GM12878 (cell line): Measurements from ENCODE around the gene EMP1. TPM values are rescaled to one million over a fixed set of nuclear protein-coding genes. Genes with fewer than 3 reads are reported as not detected.

ENCODE experiments used
- ATAC-seq: fragments of 200-7000 bp; cut with Tn5 transposase; 3 replicates; pipeline ENCODE4 v1.9.1; 2020; ENCODE audit warnings: mild to moderate bottlenecking, moderate library complexity
- BruUV-seq: library from RNA; stranded (reverse); fragments of 400-500 nt; replicated peaks from 2 replicates; lab custom pipeline; 2021; lab: Mats Ljungman, UMichigan
- CTCF ChIA-PET: fragments of 300-600 bp; sonication (Branson Sonifier 250); formaldehyde crosslinking; extraction: SDS; loops from one replicate; lab custom pipeline; 2021; ENCODE audit warnings: inconsistent platforms; lab: Yijun Ruan, JAX
- POLR2A ChIA-PET: fragments of 350-600 bp; formaldehyde crosslinking; extraction: SDS; loops from one replicate; lab custom pipeline; 2021; ENCODE audit warnings: inconsistent platforms; lab: Charles Lee
- RAD21 ChIA-PET: fragments of 300-600 bp; sonication (Branson Sonifier 250); formaldehyde crosslinking; loops from one replicate; lab custom pipeline; 2023; ENCODE audit warnings: antibody characterized with exemption; ENCODE audit not compliant: unreplicated experiment; lab: Charles Lee
- SMC1A ChIA-PET: fragments of 300-600 bp; sonication (Branson Sonifier 250); formaldehyde crosslinking; loops from one replicate; lab custom pipeline; 2023; ENCODE audit not compliant: unreplicated experiment, uncharacterized antibody; lab: Charles Lee
- DNase-seq: peaks from one replicate; pipeline ENCODE4 v3.0.0-alpha.2; 2011; ENCODE audit warnings: low read depth, low spot score
- FAIRE-seq: peaks from 3 replicates; lab custom pipeline; 2011; peaks lifted over from hg19 to GRCh38; lab: Jason Lieb, UNC
- H2AFZ ChIP-seq: 2 replicates; pipeline ENCODE4 v1.6.0; 2011; ENCODE audit warnings: low read depth, low read length, control low read depth; ENCODE audit not compliant: control insufficient read depth
- H3K27ac ChIP-seq: 2 replicates; pipeline ENCODE4 v1.5.1; 2011; ENCODE audit warnings: control low read depth; ENCODE audit not compliant: control insufficient read depth, insufficient read depth
- H3K27me3 ChIP-seq, 2 experiments: replicated peaks in 1 of 2; 2 replicates each; pipeline versions ENCODE4 v1.6.0 to v1.6.1; 2011; ENCODE audit warnings: low read length in 1 of 2; ENCODE audit not compliant: control insufficient read depth in 2 of 2, insufficient read depth in 2 of 2
- H3K36me3 ChIP-seq, 2 experiments: 2 replicates each; pipeline ENCODE4 v1.5.1; 2011; ENCODE audit warnings: low read length in 1 of 2; ENCODE audit not compliant: control insufficient read depth in 2 of 2, insufficient read depth in 2 of 2
- H3K4me1 ChIP-seq: 2 replicates; pipeline ENCODE4 v1.6.1; 2011; ENCODE audit warnings: mild to moderate bottlenecking, low read length, moderate library complexity, mixed read lengths; ENCODE audit not compliant: control insufficient read depth, insufficient read depth
- H3K4me2 ChIP-seq: 2 replicates; pipeline ENCODE4 v1.6.0; 2011; ENCODE audit warnings: control low read depth; ENCODE audit not compliant: control insufficient read depth, insufficient read depth
- H3K4me3 ChIP-seq: fragments of 200-600 bp; sonication (generic); 2 replicates; pipeline ENCODE4 v1.5.1; 2016
- H3K79me2 ChIP-seq: 2 replicates; pipeline ENCODE4 v1.6.0; 2011; ENCODE audit warnings: low read length; ENCODE audit not compliant: control insufficient read depth, insufficient read depth
- H3K9ac ChIP-seq: 2 replicates; pipeline ENCODE4 v1.8.0; 2011; ENCODE audit warnings: low read length, control low read depth, mixed read lengths; ENCODE audit not compliant: control insufficient read depth, insufficient read depth
- H3K9me3 ChIP-seq: replicated peaks from 3 replicates; pipeline ENCODE4 v1.5.1; 2011; ENCODE audit warnings: mild to moderate bottlenecking, low read length; ENCODE audit not compliant: control insufficient read depth, insufficient read depth
- H4K20me1 ChIP-seq: 2 replicates; pipeline ENCODE4 v1.6.0; 2011; ENCODE audit not compliant: control insufficient read depth, insufficient read depth
- BHLHE40 ChIP-seq, 2 experiments: fragments of 450-650 bp in 1 of 2; IDR thresholded peaks; 2 replicates each; pipeline ENCODE4 v1.6.1; 2011 to 2017; ENCODE audit warnings: low read depth in 2 of 2, borderline replicate concordance in 1 of 2, improper control_type of control experiment in 1 of 2, low read length in 1 of 2, mild to moderate bottlenecking in 1 of 2
- JUNB ChIP-seq: IDR thresholded peaks from 2 replicates; pipeline ENCODE4 v1.6.1; 2016; ENCODE audit warnings: antibody characterized with exemption, mild to moderate bottlenecking
- PAX8 ChIP-seq: fragments of 450-650 bp; IDR thresholded peaks from 2 replicates; pipeline ENCODE4 v1.6.1; 2017; ENCODE audit warnings: mild to moderate bottlenecking, moderate library complexity
- RFX5 ChIP-seq: IDR thresholded peaks from 2 replicates; pipeline ENCODE4 v1.6.1; 2011; ENCODE audit warnings: low read depth, low read length, improper control_type of control experiment
- TCF12 ChIP-seq: IDR thresholded peaks from 2 replicates; pipeline ENCODE4 v1.6.1; 2011; ENCODE audit warnings: low read depth, mild to moderate bottlenecking, low read length
- WRNIP1 ChIP-seq: IDR thresholded peaks from 2 replicates; pipeline ENCODE4 v1.6.1; 2011; ENCODE audit warnings: low read depth, low read length, improper control_type of control experiment, borderline replicate concordance
- WGBS: methylation state at CpG from one replicate; pipeline ENCODE4 v1.1.6; 2016; ENCODE audit warnings: low lambda C conversion rate; ENCODE audit not compliant: insufficient replicate concordance, insufficient coverage; ENCODE audit errors: missing lambda C conversion rate; 5-methylcytosine and 5-hydroxymethylcytosine counted together
- in situ Hi-C: fragments of 300-500 bp; cut with MboI; formaldehyde crosslinking; loops from 9 replicates; pipeline ENCODE4 v1.14.3; 2018; ENCODE audit warnings: mixed read lengths
- intact Hi-C: fragments of 100-400 bp; cut with micrococcal nuclease; formaldehyde crosslinking; loops from one replicate; pipeline ENCODE4 v1.14.2; 2022; ENCODE audit not compliant: unreplicated experiment
- polyA plus RNA-seq, 11 experiments: library from polyadenylated mRNA; depleted of rRNA in 4 of 11; unstranded in 6 of 11; stranded (reverse) in 5 of 11; fragments of >200 nt; fragmentation: Nextera tagmentation in 4 of 11; fragmentation: Illumina TruSeq in 1 of 11; extraction: Ambion mirVana in 4 of 11; extraction: Trizol in 1 of 11; gene quantifications; 1 replicate in 1 of 11; 2 replicates in 10 of 11; pipeline versions ENCODE4 v1.2.1 to v1.2.3, GENCODE V29; 2011 to 2016; ENCODE audit warnings: inconsistent platforms in 2 of 11, missing spikeins in 2 of 11, low read depth in 1 of 11
- total RNA-seq, 4 experiments: library from RNA; depleted of rRNA in 3 of 4; stranded (reverse); fragments of >200 nt in 3 of 4; fragmentation: Illumina TruSeq in 1 of 4; extraction: Trizol in 1 of 4; gene quantifications; 2 replicates each; pipeline versions ENCODE4 v1.2.1 to v1.2.3, GENCODE V29; 2013 to 2021
- TF ChIP-seq, protein P1 (sequence below): IDR thresholded peaks from 2 replicates; pipeline ENCODE4 v1.6.1; 2011; ENCODE audit warnings: low read depth, mild to moderate bottlenecking, low read length, moderate library complexity, borderline replicate concordance; ENCODE audit errors: extremely low read depth
- TF ChIP-seq, protein P2 (sequence below): IDR thresholded peaks from 2 replicates; pipeline ENCODE4 v1.6.1; 2012; ENCODE audit warnings: improper control_type of control experiment, low read depth, low read length; ENCODE audit not compliant: insufficient replicate concordance
- TF ChIP-seq, protein P3 (sequence below): IDR thresholded peaks from 2 replicates; pipeline ENCODE4 v1.6.1; 2012; ENCODE audit warnings: low read length, inconsistent platforms

EMP1 gene
- total and polyA plus RNA-seq, 10 of the 15 experiments (the other 5 are each of a cell fraction or from before 2014, with no cell fraction given) = 0.09 to 0.90 (median 0.25) TPM; not detected in 1

DNA sequence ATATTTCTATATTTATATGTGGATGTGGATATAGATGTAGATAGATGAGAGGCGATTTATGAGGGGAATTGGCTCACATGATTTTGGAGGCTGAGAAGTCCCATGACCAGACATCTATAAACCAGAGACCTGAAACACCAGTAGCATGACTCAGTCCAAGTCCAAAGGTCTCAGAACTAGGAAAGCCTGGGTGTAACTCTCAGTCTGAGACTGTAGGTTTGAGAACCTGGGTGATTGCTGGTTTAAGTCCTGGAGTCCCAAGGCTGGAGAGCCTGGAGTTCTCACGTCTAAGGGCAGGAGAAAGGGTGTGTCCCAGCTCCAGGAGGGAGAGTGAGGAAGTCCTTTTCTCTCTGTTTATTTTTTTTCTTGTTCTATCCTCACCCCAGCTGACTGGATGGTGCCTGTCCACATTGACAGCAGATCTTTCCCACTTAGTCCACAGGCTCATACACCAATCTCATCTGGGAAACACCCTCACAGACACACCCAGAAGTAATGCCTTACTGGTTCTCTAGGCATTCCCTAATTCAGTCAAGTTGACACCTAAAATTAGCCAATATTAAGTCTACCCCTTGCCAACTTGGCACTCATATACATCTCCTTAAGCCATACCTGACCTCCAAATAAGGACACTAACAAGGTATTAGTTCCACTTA is 45.4 kb downstream of the EMP1 start:
- ChIA-PET SMC1A (interaction anchor here (1.1 kb wide), 1 partner anchor 30 kb away, joined by 3 read pairs; no protein-coding TSS in a partner anchor), POLR2A (no interaction called here), RAD21 (no interaction called here), CTCF (interaction anchor here (0.6 kb wide), 1 partner anchor 670 kb away, joined by 3 read pairs; no protein-coding TSS in a partner anchor)
- no peak for ATAC-seq
- TF ChIP-seq PAX8 = no peak
- TF ChIP-seq, protein P1, sequence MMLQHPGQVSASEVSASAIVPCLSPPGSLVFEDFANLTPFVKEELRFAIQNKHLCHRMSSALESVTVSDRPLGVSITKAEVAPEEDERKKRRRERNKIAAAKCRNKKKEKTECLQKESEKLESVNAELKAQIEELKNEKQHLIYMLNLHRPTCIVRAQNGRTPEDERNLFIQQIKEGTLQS = no peak
- TF ChIP-seq, protein P2, sequence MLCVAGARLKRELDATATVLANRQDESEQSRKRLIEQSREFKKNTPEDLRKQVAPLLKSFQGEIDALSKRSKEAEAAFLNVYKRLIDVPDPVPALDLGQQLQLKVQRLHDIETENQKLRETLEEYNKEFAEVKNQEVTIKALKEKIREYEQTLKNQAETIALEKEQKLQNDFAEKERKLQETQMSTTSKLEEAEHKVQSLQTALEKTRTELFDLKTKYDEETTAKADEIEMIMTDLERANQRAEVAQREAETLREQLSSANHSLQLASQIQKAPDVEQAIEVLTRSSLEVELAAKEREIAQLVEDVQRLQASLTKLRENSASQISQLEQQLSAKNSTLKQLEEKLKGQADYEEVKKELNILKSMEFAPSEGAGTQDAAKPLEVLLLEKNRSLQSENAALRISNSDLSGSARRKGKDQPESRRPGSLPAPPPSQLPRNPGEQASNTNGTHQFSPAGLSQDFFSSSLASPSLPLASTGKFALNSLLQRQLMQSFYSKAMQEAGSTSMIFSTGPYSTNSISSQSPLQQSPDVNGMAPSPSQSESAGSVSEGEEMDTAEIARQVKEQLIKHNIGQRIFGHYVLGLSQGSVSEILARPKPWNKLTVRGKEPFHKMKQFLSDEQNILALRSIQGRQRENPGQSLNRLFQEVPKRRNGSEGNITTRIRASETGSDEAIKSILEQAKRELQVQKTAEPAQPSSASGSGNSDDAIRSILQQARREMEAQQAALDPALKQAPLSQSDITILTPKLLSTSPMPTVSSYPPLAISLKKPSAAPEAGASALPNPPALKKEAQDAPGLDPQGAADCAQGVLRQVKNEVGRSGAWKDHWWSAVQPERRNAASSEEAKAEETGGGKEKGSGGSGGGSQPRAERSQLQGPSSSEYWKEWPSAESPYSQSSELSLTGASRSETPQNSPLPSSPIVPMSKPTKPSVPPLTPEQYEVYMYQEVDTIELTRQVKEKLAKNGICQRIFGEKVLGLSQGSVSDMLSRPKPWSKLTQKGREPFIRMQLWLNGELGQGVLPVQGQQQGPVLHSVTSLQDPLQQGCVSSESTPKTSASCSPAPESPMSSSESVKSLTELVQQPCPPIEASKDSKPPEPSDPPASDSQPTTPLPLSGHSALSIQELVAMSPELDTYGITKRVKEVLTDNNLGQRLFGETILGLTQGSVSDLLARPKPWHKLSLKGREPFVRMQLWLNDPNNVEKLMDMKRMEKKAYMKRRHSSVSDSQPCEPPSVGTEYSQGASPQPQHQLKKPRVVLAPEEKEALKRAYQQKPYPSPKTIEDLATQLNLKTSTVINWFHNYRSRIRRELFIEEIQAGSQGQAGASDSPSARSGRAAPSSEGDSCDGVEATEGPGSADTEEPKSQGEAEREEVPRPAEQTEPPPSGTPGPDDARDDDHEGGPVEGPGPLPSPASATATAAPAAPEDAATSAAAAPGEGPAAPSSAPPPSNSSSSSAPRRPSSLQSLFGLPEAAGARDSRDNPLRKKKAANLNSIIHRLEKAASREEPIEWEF = no peak
- TF ChIP-seq JUNB = no peak
- no peak for TF ChIP-seq TCF12
- TF ChIP-seq RFX5 = no peak
- TF ChIP-seq, protein P3, sequence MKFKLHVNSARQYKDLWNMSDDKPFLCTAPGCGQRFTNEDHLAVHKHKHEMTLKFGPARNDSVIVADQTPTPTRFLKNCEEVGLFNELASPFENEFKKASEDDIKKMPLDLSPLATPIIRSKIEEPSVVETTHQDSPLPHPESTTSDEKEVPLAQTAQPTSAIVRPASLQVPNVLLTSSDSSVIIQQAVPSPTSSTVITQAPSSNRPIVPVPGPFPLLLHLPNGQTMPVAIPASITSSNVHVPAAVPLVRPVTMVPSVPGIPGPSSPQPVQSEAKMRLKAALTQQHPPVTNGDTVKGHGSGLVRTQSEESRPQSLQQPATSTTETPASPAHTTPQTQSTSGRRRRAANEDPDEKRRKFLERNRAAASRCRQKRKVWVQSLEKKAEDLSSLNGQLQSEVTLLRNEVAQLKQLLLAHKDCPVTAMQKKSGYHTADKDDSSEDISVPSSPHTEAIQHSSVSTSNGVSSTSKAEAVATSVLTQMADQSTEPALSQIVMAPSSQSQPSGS = no peak
- no peak for TF ChIP-seq BHLHE40 (IDR thresholded peaks at IDR 0.05; ENCODE audit: borderline replicate concordance in 1 of 2, low read depth in 2 of 2, low read length in 1 of 2)
- TF ChIP-seq WRNIP1 = no peak
- H2AFZ ChIP-seq = no peak overlapping the region
- H3K9ac ChIP-seq = no peak overlapping the region
- no peaks in the 10 kb centered on the region for H3K9me3 ChIP-seq
- H4K20me1 ChIP-seq = no peaks in the 10 kb centered on the region
- peaks cover 0 to 1% of the 10 kb centered on the region in 2 experiments; a peak in 1 of 4 replicates for H3K27me3 ChIP-seq
- in situ Hi-C loops = no loop called here
- H3K36me3 ChIP-seq = no peaks in the 10 kb centered on the region
- intact Hi-C loops = no loop called here
- FAIRE-seq = no peak
- H3K27ac ChIP-seq = no peak overlapping the region
- H3K79me2 ChIP-seq = no peaks in the 10 kb centered on the region
- no peak overlapping the region for H3K4me3 ChIP-seq
- DNase-seq = no peak
- no TSS peak for BruUV-seq
- no peak overlapping the region for H3K4me2 ChIP-seq
- WGBS = 48% methylated on average over 2 of the region's 2 CpGs
- no peaks in the 10 kb centered on the region for H3K4me1 ChIP-seq
